Measurements from ENCODE around the gene LRRTM1.

- TF ChIP-seq, protein P1, sequence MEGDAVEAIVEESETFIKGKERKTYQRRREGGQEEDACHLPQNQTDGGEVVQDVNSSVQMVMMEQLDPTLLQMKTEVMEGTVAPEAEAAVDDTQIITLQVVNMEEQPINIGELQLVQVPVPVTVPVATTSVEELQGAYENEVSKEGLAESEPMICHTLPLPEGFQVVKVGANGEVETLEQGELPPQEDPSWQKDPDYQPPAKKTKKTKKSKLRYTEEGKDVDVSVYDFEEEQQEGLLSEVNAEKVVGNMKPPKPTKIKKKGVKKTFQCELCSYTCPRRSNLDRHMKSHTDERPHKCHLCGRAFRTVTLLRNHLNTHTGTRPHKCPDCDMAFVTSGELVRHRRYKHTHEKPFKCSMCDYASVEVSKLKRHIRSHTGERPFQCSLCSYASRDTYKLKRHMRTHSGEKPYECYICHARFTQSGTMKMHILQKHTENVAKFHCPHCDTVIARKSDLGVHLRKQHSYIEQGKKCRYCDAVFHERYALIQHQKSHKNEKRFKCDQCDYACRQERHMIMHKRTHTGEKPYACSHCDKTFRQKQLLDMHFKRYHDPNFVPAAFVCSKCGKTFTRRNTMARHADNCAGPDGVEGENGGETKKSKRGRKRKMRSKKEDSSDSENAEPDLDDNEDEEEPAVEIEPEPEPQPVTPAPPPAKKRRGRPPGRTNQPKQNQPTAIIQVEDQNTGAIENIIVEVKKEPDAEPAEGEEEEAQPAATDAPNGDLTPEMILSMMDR (IDR thresholded peaks at IDR 0.05) = no peak
- no peak for TF ChIP-seq POLR2A (IDR thresholded peaks at IDR 0.05)
- no peak for TF ChIP-seq POLR2AphosphoS5 (IDR thresholded peaks at IDR 0.05)
Observed at GRCh38 chr2:80323610-80324009, 19.1 kb upstream of the LRRTM1 start.
